Common myeloid progenitor, CD34-positive (primary cell): Measurements from ENCODE around the gene PDE4B.

ENCODE experiments used
- CTCF ChIA-PET: fragments of 350-600 bp; sonication (Branson Sonifier 250); formaldehyde crosslinking; loops from one replicate; lab custom pipeline; 2021; ENCODE audit warnings: antibody characterized with exemption; lab: Charles Lee
- POLR2A ChIA-PET: fragments of 350-600 bp; sonication (Branson Sonifier 250); formaldehyde crosslinking; loops from one replicate; lab custom pipeline; 2021; ENCODE audit warnings: antibody characterized with exemption; lab: Charles Lee
- DNase-seq, 3 donors: peaks; one replicate each; pipeline versions ENCODE4 v3.0.0 to v3.0.0-alpha.2; 2013
- H3K27ac ChIP-seq, 2 experiments: 1 replicate in 1 of 2; 2 replicates in 1 of 2; pipeline ENCODE4 v1.7.0; 2013; ENCODE audit warnings: inconsistent platforms in 2 of 2, low read length in 2 of 2, mild to moderate bottlenecking in 2 of 2, low read depth in 1 of 2, moderate library complexity in 1 of 2; ENCODE audit not compliant: severe bottlenecking in 2 of 2, insufficient read depth in 1 of 2, poor library complexity in 1 of 2
- H3K27me3 ChIP-seq, 5 experiments: replicated peaks in 2 of 5; 1 replicate in 3 of 5; 2 replicates in 2 of 5; pipeline versions ENCODE4 v1.6.1 to v1.7.0; 2013; ENCODE audit warnings: low read length in 4 of 5, mild to moderate bottlenecking in 2 of 5, moderate library complexity in 2 of 5, inconsistent platforms in 1 of 5; ENCODE audit not compliant: insufficient read depth in 5 of 5, control insufficient read depth in 4 of 5
- H3K36me3 ChIP-seq, 4 experiments: 1 replicate in 2 of 4; 2 replicates in 2 of 4; pipeline versions ENCODE4 v1.6.1 to v1.7.0; 2013; ENCODE audit warnings: low read length in 3 of 4, control low read depth in 1 of 4, mild to moderate bottlenecking in 1 of 4; ENCODE audit not compliant: control insufficient read depth in 4 of 4, insufficient read depth in 4 of 4
- H3K4me1 ChIP-seq, 4 experiments: 1 replicate in 3 of 4; 2 replicates in 1 of 4; pipeline versions ENCODE4 v1.6.1 to v1.7.1; 2013; ENCODE audit warnings: low read length in 3 of 4, mild to moderate bottlenecking in 3 of 4, control low read depth in 1 of 4, inconsistent platforms in 1 of 4, moderate library complexity in 1 of 4; ENCODE audit not compliant: control insufficient read depth in 4 of 4, insufficient read depth in 4 of 4; ENCODE audit errors: control extremely low read depth in 1 of 4
- H3K4me3 ChIP-seq, 7 experiments: 1 replicate in 4 of 7; 2 replicates in 3 of 7; pipeline versions ENCODE4 v1.5.1 to v1.7.0; 2013; ENCODE audit warnings: mild to moderate bottlenecking in 7 of 7, low read length in 6 of 7, moderate library complexity in 6 of 7, inconsistent platforms in 2 of 7, low read depth in 2 of 7, control low read depth in 1 of 7; ENCODE audit not compliant: insufficient read depth in 4 of 7, control insufficient read depth in 1 of 7; ENCODE audit errors: extremely low read depth in 1 of 7
- H3K9me3 ChIP-seq, 5 experiments: 1 replicate in 4 of 5; 2 replicates in 1 of 5; pipeline versions ENCODE4 v1.6.1 to v1.7.1; 2013; ENCODE audit warnings: low read length in 4 of 5, mild to moderate bottlenecking in 2 of 5, inconsistent platforms in 1 of 5, low read depth in 1 of 5, moderate library complexity in 1 of 5; ENCODE audit not compliant: control insufficient read depth in 4 of 5, insufficient read depth in 2 of 5; ENCODE audit errors: control extremely low read depth in 1 of 5
- whole genome bisulfite sequencing: methylation state at CpG from one replicate; pipeline ENCODE4 v1.1.5; 2013; ENCODE audit not compliant: insufficient coverage; 5-methylcytosine and 5-hydroxymethylcytosine counted together

Gene PDE4B

GRCh38 chr1:66346873-66347272 lies 554.2 kb downstream of the PDE4B start:
- CTCF ChIA-PET, result interaction anchor here (1.1 to 2.3 kb wide), 7 partner anchors 11 to 96 kb away, joined by 3 to 11 read pairs (median 4); no protein-coding TSS in a partner anchor
- Histone ChIP-seq H3K27me3 (no peaks in the 10 kb centered on the region), H3K9me3 (no peaks in the 10 kb centered on the region), H3K36me3 (no peaks in the 10 kb centered on the region), H3K4me3 (no peak overlapping the region), H3K27ac (no peak overlapping the region), H3K4me1 (peaks cover 32 to 36% (median 34%) of the 10 kb centered on the region in 4 experiments)
- POLR2A ChIA-PET, result no interaction called here
- WGBS, result 100% methylated on average over 2 of the region's 3 CpGs
- no peak for DNase-seq

- H3K36me3 ChIP-seq, result no peaks in the 10 kb centered on the region
- no peak overlapping the region for H3K27ac ChIP-seq
- peaks cover 38 to 46% (median 43%) of the 10 kb centered on the region in 4 experiments for H3K4me1 ChIP-seq
- POLR2A ChIA-PET, result interaction anchor here (1.1 kb wide), 1 partner anchor 10 kb away, joined by 3 read pairs; no protein-coding TSS in a partner anchor
- H3K27me3 ChIP-seq, result no peaks in the 10 kb centered on the region
- CTCF ChIA-PET, result interaction anchor here (4.2 kb wide), 1 partner anchor 17 kb away, joined by 21 read pairs; no protein-coding TSS in a partner anchor
- no peaks in the 10 kb centered on the region for H3K9me3 ChIP-seq
- DNase-seq, result no peak
- H3K4me3 ChIP-seq, result no peak overlapping the region
- WGBS, result 100% methylated on average over 1 of the region's 1 CpG
Measured at GRCh38 chr1:66348776-66349175, 556.1 kb downstream of the PDE4B start.

- Histone ChIP-seq H3K4me1 (peaks cover 38 to 51% (median 45%) of the 10 kb centered on the region in 4 experiments), H3K9me3 (no peaks in the 10 kb centered on the region), H3K27ac (no peak overlapping the region), H3K4me3 (no peak overlapping the region), H3K27me3 (no peaks in the 10 kb centered on the region), H3K36me3 (no peaks in the 10 kb centered on the region)
- POLR2A ChIA-PET, result interaction anchor here (1.1 to 2.4 kb wide), 2 partner anchors 11 to 17 kb away, joined by 3 to 10 read pairs; no protein-coding TSS in a partner anchor
- WGBS, result no CpG with 5 or more reads among the region's 3 CpGs
- CTCF ChIA-PET, result interaction anchor here (1.5 to 4.6 kb wide), 4 partner anchors 11 to 97 kb away, joined by 5 to 28 read pairs (median 18); no protein-coding TSS in a partner anchor
- DNase-seq, result no peak
Measured at GRCh38 chr1:66349242-66349641, 556.5 kb downstream of the PDE4B start.

DNA sequence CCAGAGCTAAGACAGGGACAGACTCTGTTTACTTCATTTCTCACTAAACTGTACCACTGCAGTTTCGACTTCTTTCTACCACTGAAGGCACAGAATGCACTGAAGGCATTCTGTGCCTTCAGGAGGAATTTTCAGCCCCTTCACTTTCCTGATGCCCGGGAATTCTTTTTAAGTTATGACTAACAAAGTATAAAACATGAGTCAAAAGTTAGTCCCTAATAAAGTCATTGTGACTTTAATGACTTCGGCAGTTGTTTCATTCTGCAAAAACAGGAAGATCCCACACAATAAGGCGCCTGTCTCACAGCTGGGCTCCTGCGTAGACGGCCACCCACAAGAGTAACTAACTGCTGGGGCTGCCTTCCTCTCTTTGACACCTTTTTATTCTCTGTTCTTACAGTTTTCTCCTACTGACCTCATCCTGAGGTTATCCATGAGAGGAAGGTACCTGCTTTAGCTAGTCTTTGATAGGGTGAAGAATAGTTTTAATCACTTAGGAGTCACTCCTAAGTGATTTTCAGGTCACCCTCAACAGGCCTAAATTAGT lies 557.4 kb downstream of the PDE4B start:
- peaks cover 43 to 54% (median 48%) of the 10 kb centered on the region in 4 experiments for H3K4me1 ChIP-seq
- H3K27ac ChIP-seq, result peak overlapping the region; percentile 37 to 80
- peak; percentile 60 to 93 (median 87) for DNase-seq
- H3K27me3 ChIP-seq, result no peaks in the 10 kb centered on the region
- CTCF ChIA-PET, result interaction anchor here (1.0 to 4.6 kb wide), 11 partner anchors 10 to 101 kb away, joined by 3 to 28 read pairs (median 5); no protein-coding TSS in a partner anchor
- peak overlapping the region in 3 of 7 experiments; percentile 2 to 51 (median 15) for H3K4me3 ChIP-seq
- POLR2A ChIA-PET, result interaction anchor here (0.8 to 2.4 kb wide), 2 partner anchors 8 to 18 kb away, joined by 3 to 10 read pairs; no protein-coding TSS in a partner anchor
- 19% methylated on average over 4 of the region's 6 CpGs for WGBS
- no peaks in the 10 kb centered on the region for H3K9me3 ChIP-seq
- H3K36me3 ChIP-seq, result no peaks in the 10 kb centered on the region

GRCh38 chr1:66351478-66351877 lies 558.8 kb downstream of the PDE4B start:
- CTCF ChIA-PET, result interaction anchor here (0.7 to 4.6 kb wide), 10 partner anchors 13 to 103 kb away, joined by 3 to 28 read pairs (median 4); no protein-coding TSS in a partner anchor
- no peaks in the 10 kb centered on the region for H3K9me3 ChIP-seq
- H3K36me3 ChIP-seq, result peaks cover 0 to 8% (median 2%) of the 10 kb centered on the region in 4 experiments
- DNase-seq, result no peak
- peak overlapping the region in 1 of 2 experiments; percentile 50 for H3K27ac ChIP-seq
- H3K4me1 ChIP-seq, result peaks cover 40 to 54% (median 48%) of the 10 kb centered on the region in 4 experiments
- POLR2A ChIA-PET, result interaction anchor here (2.4 kb wide), 1 partner anchor 19 kb away, joined by 10 read pairs; no protein-coding TSS in a partner anchor
- H3K27me3 ChIP-seq, result no peaks in the 10 kb centered on the region
- H3K4me3 ChIP-seq, result peak overlapping the region in 1 of 7 experiments; percentile 2

GRCh38 chr1:66351913-66352312 lies 559.2 kb downstream of the PDE4B start:
- 96% methylated on average over 3 of the region's 3 CpGs for WGBS
- DNase-seq, result peak; percentile 29 to 79 (median 70)
- Histone ChIP-seq H3K4me3 (peak overlapping the region in 1 of 7 experiments; percentile 2), H3K36me3 (peaks cover 0 to 9% (median 4%) of the 10 kb centered on the region in 4 experiments), H3K27me3 (no peaks in the 10 kb centered on the region), H3K9me3 (no peaks in the 10 kb centered on the region), H3K4me1 (peaks cover 40 to 54% (median 48%) of the 10 kb centered on the region in 4 experiments), H3K27ac (peak overlapping the region in 1 of 2 experiments; percentile 50)
- ChIA-PET CTCF (interaction anchor here (0.7 to 4.6 kb wide), 8 partner anchors 9 to 98 kb away, joined by 3 to 28 read pairs (median 8); no protein-coding TSS in a partner anchor), POLR2A (interaction anchor here (2.4 kb wide), 1 partner anchor 20 kb away, joined by 10 read pairs; no protein-coding TSS in a partner anchor)
